Activated CD8-positive, alpha-beta memory T cell treated with anti-CD3 and anti-CD28 coated beads for 48 hours (primary cell): ENCODE results near the gene OR10G6.
"Not testable (repeated sequence)": the region's sequence is repeated elsewhere in the genome, so short reads cannot be mapped to it uniquely, and the experiment has no call there.

Experiments used
- DNase-seq, 3 experiments: peaks; one replicate each; pipeline ENCODE4 v3.0.0-alpha.2; 2020; ENCODE audit warnings: low read depth in 2 of 3, low spot score in 2 of 3

OR10G6 gene

DNA sequence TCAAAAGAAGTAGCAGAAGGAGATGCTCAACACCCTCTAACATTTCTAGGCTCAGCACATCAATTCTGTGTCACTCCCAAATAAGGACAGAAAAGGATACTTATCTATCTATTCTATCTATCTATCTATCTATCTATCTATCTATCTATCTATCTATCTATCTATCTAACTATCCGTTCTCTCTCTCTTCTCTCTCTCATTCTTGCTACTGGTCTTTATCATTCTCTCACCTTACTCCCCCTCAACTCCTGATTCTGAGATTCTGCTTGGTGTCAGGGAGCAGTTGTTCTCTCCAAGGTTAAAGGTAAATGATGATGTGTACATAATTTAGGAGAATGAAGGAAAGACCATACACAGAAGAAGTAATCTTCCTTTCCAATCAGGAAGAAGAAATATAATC is at the start of gene OR10G6:
OR10G6 (minus strand) TSS at position 43 of the 400 bp plus-strand sequence; CDS start at position 43, 0 bp downstream.
- DNase-seq, result no peak

DNA sequence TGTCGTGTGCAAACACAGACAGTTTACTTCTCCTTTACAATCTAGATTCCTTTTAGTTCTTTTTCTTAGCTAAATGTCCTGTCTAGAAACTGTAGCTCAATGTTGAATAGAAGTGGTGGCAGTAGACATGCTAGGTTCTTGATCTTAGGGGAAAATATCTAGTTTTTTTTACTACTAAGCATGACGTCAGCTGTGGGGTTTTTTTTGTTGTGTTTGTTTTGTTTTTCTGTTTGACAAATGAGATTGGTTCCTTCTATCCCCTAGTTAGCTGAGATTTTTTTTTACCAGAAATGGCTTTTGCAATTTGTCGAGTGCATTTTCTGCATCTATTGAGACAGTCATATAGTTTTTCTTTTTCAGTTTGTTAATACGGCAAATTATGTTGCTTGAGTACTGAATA is 48.5 kb upstream of the OR10G6 start:
- DNase-seq, result no peak

- DNase-seq, result no peak
These were observed 46.3 kb upstream of the OR10G6 start, which contains the start of gene OR10G7 for GRCh38 chr11:124041254-124041653. Gene OR10G7, minus strand, starts transcription at chr11:124041325. Its CDS starts 2,324 bp downstream, at chr11:124039001.

- DNase-seq, result no peak
These were observed 44.6 kb upstream of the OR10G6 start for GRCh38 chr11:124039557-124039956.

DNA sequence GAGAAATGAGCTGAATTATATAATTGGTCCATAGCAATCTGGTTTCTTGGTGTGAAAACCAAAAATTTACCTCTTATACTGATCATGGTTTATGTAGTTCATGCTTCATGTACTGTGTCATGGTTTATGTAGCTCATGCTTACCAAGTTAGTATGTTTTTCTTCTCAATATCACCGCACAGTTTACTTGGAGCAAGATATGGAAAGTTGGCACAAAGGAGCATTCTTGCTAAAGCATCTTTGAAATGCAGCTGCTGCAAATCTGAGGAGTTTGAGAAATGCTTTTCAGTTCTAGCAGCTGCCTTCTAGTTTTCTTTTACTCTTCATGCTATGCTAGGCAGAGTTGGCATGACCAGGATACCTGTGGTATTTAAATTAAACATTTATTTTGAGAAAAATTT is 41.7 kb upstream of the OR10G6 start:
- DNase-seq, result no peak

DNA sequence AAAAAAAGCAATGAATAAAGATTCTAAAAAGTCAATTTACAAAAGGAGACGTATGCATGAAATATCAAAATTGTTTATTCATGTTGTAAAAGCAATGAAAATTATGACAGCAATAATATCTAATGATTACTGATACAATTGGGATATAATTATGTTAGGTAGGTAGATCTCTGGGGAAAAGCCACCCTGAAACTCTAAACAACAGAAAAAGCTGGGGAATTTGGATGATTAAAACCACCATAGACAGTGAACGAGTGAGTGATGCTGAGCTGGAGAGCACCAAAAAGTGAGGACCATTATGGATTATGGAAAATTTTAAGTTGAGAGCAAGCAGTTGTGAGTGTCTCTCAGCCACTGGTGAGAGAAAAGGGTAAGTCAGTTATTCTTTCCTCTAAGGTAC is 31.5 kb upstream of the OR10G6 start, which contains the start of gene OR10G8:
OR10G8 (plus strand) TSS at position 301 of the 400 bp plus-strand sequence. CDS start 2,825 bp downstream, outside the sequence.
- no peak for DNase-seq

GRCh38 chr11:124015837-124016236 is 20.9 kb upstream of the OR10G6 start:
- DNase-seq, result not testable (repeated sequence)

DNA sequence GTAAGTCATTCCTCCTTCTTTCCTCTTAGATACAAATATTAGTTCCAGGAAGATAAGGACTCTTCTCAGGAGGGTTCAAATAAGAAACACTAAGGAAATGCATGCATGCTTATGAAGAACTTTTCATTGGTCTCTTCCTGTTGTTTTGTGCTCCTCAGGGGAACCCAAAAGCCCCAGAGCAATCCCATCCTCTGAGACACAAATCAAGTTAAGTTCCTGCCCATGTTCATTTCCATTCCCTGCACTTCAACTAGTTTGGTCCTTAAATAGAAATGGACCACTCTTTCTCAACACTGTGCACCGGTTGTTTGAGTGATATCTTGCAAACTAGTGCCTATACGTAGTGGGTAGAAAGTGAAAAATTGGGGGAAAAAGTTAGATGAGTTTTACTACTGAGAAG is 17.7 kb upstream of the OR10G6 start, which contains the start of gene OR10G4:
OR10G4 (plus strand) TSS at position 301 of the 400 bp plus-strand sequence. CDS start 2,578 bp downstream, outside the sequence.
- no peak for DNase-seq

- no peak for DNase-seq
These were observed 15.7 kb downstream of the OR10G6 start for GRCh38 chr11:123979311-123979710.

- no peak for DNase-seq
These were observed 17.1 kb downstream of the OR10G6 start, which contains the start of gene OR10S1 for GRCh38 chr11:123977731-123978347. Gene OR10S1, minus strand, starts transcription at chr11:123977781. Its CDS starts 117 bp downstream, at chr11:123977664.

DNA sequence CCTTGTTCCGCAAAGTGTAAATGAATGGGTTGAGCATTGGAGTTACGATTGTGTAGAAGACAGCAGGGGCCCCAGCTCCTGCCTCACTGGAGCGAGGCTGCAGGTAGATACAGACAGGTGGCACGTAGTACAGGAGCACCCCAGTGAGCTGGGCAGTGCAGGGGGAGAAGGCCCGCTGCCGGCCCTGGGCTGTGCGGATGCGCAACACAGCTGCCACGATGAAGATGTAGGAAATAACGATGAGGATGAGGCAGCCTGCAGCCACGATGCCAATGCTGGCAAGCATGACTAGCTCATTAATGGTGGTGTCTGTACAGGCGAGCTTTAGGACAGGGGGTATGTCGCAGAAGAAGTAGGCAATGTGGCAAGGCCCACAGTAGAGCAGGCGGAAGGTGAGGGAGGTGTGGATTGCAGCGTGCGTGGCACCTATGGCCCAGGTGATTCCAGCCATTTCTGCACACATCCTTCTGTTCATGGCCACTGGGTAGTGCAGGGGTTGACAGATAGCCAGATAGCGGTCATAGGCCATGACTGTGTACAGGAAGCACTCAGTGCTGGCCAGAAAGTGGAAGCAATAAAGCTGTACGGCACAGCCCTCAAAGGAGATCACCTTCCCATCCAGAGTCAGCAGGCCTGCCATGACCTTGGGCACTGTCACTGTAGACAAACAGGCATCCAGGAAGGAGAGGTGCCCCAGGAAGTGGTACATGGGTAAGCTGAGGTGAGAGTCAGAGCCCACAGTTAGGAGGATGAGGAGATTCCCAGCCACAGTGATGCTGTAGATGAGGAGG is 18.0 kb downstream of the OR10G6 start:
- no peak for DNase-seq

DNA sequence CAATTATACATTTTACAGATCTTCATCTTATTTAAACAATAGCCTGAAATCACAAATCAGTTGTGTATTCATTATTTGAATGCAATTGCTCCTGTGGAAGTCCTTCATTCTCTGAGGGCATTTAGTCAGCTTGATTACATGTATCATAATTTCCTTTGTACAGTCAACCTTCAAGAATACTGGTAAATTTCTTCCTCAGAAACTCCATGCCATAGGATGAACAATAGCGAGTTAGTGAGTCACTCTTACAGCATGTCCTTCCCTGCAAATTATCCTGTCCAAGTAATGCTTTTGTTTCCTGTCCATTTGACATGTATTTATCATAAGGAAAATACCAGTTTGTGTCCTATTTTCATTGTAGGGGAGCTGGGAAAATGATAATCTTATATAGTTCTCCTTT is 21.1 kb downstream of the OR10G6 start:
- DNase-seq, result no peak

DNA sequence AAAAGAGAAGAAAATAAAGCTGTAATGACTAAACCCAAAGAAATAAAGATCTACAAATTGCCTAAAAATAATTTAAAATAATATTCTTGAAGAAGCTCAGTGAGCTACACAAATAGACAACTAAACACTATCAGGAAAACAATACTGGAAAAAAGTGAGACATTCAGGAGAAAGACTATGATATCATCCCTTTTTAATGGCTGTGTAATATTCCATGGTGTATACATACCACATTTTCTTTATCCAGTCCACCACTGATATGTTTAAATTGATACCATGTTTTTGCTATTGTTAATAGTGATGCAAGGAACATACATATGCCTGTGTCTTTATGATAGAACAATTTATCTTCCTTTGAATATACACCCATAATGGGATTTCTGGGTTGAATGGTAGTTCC is 38.2 kb downstream of the OR10G6 start:
- DNase-seq, result no peak

- no peak for DNase-seq
These were observed 49.8 kb downstream of the OR10G6 start for GRCh38 chr11:123945132-123945531.
